22Rv1 (cell line): ENCODE data around the gene MAEA.

Experiments used
- H3K27ac ChIP-seq: fragments of 450-650 bp; 2 replicates; pipeline ENCODE4 v1.5.1; 2017
- CTCF ChIP-seq: fragments of 450-650 bp; IDR thresholded peaks from 2 replicates; pipeline ENCODE4 v1.5.1; 2017; ENCODE audit warnings: mild to moderate bottlenecking
- ZFX ChIP-seq: fragments of 450-650 bp; IDR thresholded peaks from 2 replicates; pipeline ENCODE4 v1.6.1; 2017; ENCODE audit warnings: antibody characterized with exemption, borderline replicate concordance

The MAEA gene

GRCh38 chr4:1260418-1261106, 29.1 kb upstream of the MAEA start:
- TF ChIP-seq CTCF (no peak), ZFX (no peak)
- H3K27ac ChIP-seq: no peak overlapping the region

- H3K27ac ChIP-seq: no peak overlapping the region
- TF ChIP-seq ZFX (no peak), CTCF (no peak)
These were observed 28.4 kb upstream of the MAEA start for GRCh38 chr4:1261107-1261928.

- no peak for TF ChIP-seq CTCF
- TF ChIP-seq ZFX: no peak
These were observed 24.7 kb upstream of the MAEA start for GRCh38 chr4:1264942-1265341.

GRCh38 chr4:1265351-1265750, 24.3 kb upstream of the MAEA start:
- H3K27ac ChIP-seq: no peak overlapping the region
- no peak for TF ChIP-seq ZFX
- no peak for TF ChIP-seq CTCF

More at GRCh38 chr4:1264942-1265341, 24.7 kb upstream of the MAEA start:
- H3K27ac ChIP-seq: no peak overlapping the region

- no peak overlapping the region for H3K27ac ChIP-seq
- TF ChIP-seq CTCF (no peak), ZFX (no peak)
These were observed 22.6 kb upstream of the MAEA start for GRCh38 chr4:1266881-1267763.

GRCh38 chr4:1269209-1269608, 20.5 kb upstream of the MAEA start:
- H3K27ac ChIP-seq: no peak overlapping the region
- TF ChIP-seq CTCF (no peak), ZFX (no peak)
